ENCODE data around the gene PANX2. TPM values are rescaled to one million over a fixed set of nuclear protein-coding genes. Genes with fewer than 3 reads are reported as not detected.
A peak's percentile ranks its signal among the peaks of the same experiment; 100 is the strongest.

The PANX2 gene
- total and polyA plus RNA-seq, 2 of the 13 experiments (the other 11 are each of a cell fraction or from before 2014, with no cell fraction given), result 0.15 to 1.1 TPM

- TF ChIP-seq CEBPZ (IDR thresholded peaks at IDR 0.05; ENCODE audit: low read length), result no peak
- no peak for TF ChIP-seq BATF2 (CRISPR knock-in tag; IDR thresholded peaks at IDR 0.05)
- no peak for TF ChIP-seq ZNF644 (CRISPR knock-in tag; IDR thresholded peaks at IDR 0.05; ENCODE audit: low read depth)
- TF ChIP-seq ZNF292 (CRISPR knock-in tag; IDR thresholded peaks at IDR 0.05; ENCODE audit: borderline replicate concordance, low read depth), result no peak
- TF ChIP-seq ZNF281 (CRISPR knock-in tag; IDR thresholded peaks at IDR 0.05; ENCODE audit: borderline replicate concordance), result no peak
- no peak for TF ChIP-seq SNAPC5 (CRISPR knock-in tag; IDR thresholded peaks at IDR 0.05; ENCODE audit: borderline replicate concordance)
- no peak for TF ChIP-seq TRIM22 (IDR thresholded peaks at IDR 0.05)
- TF ChIP-seq ZNF570 (CRISPR knock-in tag; IDR thresholded peaks at IDR 0.05; ENCODE audit: borderline replicate concordance), result no peak
- peak; percentile 29; the same call in 1 of the 2 replicates for TF ChIP-seq BHLHE40 (IDR thresholded peaks at IDR 0.05; ENCODE audit: low read length)
- TF ChIP-seq ZHX2 (IDR thresholded peaks at IDR 0.05; ENCODE audit: low read depth), result no peak
- TF ChIP-seq ZHX2 (CRISPR knock-in tag; IDR thresholded peaks at IDR 0.05; ENCODE audit: borderline replicate concordance), result no peak
- TF ChIP-seq POLR2G (IDR thresholded peaks at IDR 0.05; ENCODE audit: low read depth, low read length), result no peak
- no peak for TF ChIP-seq JUN (CRISPR knock-in tag; IDR thresholded peaks at IDR 0.05)
Observed at GRCh38 chr22:50151571-50152537, 18.7 kb upstream of the PANX2 start (continued).

Data from HepG2 (cell line).